HTERT RPE-1 (cell line): ENCODE measurements around the gene PIGQ.

Source experiments
- in situ Hi-C: fragments of 300-500 bp; cut with MboI; formaldehyde crosslinking; loops from 4 replicates; pipeline ENCODE4 v1.14.3; 2020; ENCODE audit warnings: low sequenced_read_pairs

PIGQ gene

GRCh38 chr16:625977-626765 lies 56.4 kb downstream of the PIGQ start:
- in situ Hi-C loops = no loop called here

GRCh38 chr16:626787-627453 lies 57.2 kb downstream of the PIGQ start:
- in situ Hi-C loops = no loop called here

- in situ Hi-C loops = no loop called here
Observed at GRCh38 chr16:627454-628239, 57.9 kb downstream of the PIGQ start.

GRCh38 chr16:628321-629061 lies 58.7 kb downstream of the PIGQ start:
- in situ Hi-C loops = no loop called here

GRCh38 chr16:629185-629832 lies 59.5 kb downstream of the PIGQ start:
- in situ Hi-C loops = no loop called here

GRCh38 chr16:629833-630248 lies 60.1 kb downstream of the PIGQ start:
- in situ Hi-C loops = no loop called here

GRCh38 chr16:630249-630814 lies 60.6 kb downstream of the PIGQ start:
- in situ Hi-C loops = no loop called here

GRCh38 chr16:630815-631405 lies 61.1 kb downstream of the PIGQ start, which contains the start of gene WFIKKN1:
TSS of gene WFIKKN1 (plus strand) at chr16:630985. CDS start at chr16:631254, 269 bp downstream.
- in situ Hi-C loops = no loop called here

- in situ Hi-C loops = no loop called here
Observed at GRCh38 chr16:631808-632358, 62.1 kb downstream of the PIGQ start.

- in situ Hi-C loops = no loop called here
Observed at GRCh38 chr16:632486-633335, 62.9 kb downstream of the PIGQ start.

GRCh38 chr16:633336-634050 lies 63.7 kb downstream of the PIGQ start:
- in situ Hi-C loops = no loop called here
